ENCODE results near the gene PROM1.

PROM1 gene, protein sequence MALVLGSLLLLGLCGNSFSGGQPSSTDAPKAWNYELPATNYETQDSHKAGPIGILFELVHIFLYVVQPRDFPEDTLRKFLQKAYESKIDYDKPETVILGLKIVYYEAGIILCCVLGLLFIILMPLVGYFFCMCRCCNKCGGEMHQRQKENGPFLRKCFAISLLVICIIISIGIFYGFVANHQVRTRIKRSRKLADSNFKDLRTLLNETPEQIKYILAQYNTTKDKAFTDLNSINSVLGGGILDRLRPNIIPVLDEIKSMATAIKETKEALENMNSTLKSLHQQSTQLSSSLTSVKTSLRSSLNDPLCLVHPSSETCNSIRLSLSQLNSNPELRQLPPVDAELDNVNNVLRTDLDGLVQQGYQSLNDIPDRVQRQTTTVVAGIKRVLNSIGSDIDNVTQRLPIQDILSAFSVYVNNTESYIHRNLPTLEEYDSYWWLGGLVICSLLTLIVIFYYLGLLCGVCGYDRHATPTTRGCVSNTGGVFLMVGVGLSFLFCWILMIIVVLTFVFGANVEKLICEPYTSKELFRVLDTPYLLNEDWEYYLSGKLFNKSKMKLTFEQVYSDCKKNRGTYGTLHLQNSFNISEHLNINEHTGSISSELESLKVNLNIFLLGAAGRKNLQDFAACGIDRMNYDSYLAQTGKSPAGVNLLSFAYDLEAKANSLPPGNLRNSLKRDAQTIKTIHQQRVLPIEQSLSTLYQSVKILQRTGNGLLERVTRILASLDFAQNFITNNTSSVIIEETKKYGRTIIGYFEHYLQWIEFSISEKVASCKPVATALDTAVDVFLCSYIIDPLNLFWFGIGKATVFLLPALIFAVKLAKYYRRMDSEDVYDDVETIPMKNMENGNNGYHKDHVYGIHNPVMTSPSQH

GRCh38 chr4:16083241-16084191 is at the start of gene PROM1:
TSS of gene PROM1 (minus strand) at chr4:16084023. CDS start at chr4:16075906, 8,117 bp downstream.
- DNase-seq = peak in 2 of 3 donors; percentile 27 to 44

DNA sequence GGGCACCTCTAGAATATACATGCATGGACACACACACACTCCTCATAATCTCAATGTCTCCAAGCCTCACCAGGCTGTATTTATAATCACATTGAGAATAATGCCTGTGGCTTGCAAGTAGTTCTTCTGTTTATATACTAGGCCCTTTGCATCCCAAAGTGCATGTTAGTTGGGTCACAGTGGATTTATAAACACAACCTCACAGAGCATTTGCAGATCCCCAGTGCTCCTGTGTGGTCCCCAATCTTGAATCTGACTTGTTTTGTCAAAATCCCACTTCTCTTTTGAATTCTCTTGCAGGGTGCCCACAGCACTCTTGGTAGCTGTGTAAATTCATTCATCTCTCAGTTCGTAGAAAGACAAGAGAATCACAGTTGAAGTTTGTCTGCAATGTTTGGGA is 49.6 kb upstream of the PROM1 start:
- no peak for DNase-seq

DNA sequence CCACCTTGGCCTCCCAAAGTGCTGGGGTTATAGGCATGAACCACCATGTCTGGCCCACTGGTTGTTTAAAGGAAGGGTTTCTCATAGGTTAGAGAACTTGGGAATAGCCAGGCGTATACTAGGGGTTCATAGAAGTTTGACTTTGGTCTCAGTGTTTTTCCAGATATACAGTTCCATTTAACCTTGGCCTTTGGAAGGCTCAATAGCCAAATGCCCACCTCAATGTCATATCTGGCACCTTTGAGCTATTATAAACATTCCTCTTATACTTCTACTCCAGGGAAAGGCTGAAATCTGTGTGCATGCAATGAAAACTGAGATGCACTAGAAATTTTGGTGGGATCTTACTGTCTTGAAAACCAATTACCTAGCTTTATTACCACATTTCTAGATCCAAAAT is 47.5 kb upstream of the PROM1 start:
- no peak for DNase-seq

DNA sequence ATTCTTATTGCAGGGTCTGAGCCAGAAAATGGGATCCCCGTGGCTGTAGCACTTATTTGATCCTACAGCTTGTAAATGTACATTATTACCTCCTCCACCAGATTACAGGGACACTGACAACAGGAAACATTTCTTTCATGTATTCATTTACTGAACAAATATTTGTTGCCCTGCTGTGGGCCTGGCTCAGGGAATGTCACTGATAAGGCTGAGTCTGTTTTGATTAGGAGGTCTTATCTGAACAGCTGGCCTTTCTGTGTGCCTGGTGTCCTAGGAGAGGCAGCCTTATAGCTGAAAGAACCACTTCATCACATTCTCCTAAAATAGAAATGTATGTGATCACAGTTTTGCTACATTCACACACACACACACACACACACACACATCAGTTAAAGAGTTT is 45.5 kb upstream of the PROM1 start:
- no peak for DNase-seq

DNA sequence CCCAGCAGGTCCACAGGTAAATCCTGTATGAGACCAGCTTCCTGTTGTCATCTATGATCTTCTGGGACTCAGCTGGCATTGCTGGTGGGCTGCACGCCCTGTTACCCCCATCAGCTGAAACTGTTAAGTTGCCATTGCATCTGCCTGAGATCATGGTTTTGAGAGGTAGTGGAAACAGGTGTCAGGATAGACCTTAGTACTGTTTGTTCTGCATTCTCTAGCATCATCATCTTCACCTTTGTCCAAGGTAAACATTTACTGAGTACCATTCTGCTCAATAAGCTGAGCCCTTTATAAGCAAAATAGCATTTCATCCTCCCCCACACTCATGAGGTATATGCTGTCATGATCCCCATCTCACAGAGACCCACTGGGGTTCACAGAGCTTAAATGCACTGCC is 42.9 kb upstream of the PROM1 start:
- no peak for DNase-seq

DNA sequence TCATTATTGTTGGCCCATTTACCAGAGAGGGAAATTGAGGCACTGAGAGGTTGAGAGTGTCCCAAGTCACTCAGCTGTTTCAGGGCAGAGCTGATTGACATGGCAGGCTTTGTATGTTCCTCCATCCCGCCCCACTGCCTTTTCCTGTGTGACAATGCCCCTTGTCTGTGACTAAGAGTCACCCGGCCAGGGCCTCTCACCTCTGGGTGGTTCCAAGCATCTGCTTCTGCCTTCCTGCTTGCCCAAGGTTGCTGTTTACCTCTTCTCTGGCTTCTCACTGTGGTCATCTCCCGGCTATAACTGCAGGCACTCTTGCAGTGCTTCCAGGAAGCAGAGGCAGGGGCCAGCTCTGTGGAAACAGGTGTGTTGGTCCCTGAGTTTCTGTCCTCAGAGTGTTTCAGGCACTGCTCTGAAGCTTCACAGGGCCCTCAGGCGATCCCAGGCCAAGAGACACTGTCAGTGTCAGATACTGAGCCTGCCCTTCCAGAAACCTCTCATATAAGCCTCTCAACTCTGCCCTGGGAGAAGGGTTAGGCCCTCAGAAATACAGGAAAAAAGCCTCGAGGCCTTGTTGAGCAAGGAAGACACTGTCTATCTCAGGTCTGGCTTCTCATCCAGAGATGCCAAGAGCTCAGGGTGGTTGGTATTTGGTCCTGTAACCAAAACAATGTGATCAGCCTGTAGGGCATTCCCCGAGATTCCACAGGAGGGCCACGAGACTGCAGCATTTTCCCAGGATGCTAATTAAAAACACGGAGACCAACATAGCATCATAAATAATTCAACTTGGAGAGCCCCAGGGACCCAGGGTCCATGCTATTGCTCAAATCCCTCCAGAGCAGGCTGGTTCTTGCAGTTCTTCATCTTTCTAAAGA is 42.0 kb upstream of the PROM1 start:
- no peak for DNase-seq

GRCh38 chr4:16124232-16124631 is 40.4 kb upstream of the PROM1 start:
- no peak for DNase-seq

DNA sequence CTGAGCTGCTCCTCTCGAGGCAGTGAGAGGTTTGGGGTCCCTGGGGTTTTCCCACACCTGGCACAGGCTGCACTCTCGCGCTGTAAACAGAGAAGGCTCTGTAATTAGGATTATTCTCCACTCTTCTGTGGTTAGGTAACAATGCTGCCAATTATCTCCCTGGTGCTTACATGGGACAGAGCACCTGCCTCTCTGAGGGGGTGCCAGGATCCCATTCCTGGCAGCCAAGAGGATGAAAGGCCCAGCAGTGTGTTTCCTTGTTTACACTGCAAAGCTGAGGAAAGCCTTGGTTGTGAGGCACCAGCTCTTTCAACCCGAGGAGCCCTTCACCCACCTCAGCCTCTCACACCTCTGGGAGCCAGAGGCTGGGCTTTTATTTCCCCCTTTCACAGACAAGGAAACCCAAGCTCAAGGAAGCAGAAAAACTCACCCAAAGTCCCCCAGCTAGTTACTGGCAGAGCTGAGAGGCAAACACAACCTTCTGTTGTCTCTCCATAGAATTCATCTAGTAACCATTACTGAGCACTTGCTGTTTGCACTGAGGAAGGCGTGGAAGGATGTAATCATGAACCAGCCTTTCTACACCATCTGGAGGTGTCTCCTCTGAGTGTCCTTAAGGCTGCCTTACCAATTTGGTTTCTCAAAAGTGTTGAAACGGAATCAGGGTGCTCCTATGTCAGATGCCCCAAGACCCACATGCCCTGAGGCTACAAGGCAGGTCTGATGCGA is 39.7 kb upstream of the PROM1 start:
- no peak for DNase-seq

DNA sequence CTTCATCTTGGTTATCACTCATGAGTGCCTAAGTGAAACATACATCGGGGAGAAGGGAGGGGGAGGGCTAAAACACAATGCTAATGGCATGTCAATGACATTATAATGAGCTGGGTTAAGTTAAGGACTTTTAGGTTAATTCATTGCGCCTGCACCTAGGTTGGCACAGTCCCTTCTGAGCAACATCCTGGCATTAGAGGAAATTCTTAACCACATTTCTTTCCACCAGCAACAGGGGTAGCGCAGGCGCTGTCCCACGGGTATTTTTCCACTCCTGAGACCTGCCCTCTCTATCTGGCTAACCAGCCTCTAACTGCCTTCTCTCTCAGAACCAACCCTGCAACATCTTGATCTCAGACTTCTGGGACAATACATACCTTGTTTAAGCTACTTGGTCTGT is 39.0 kb upstream of the PROM1 start:
- no peak for DNase-seq

- DNase-seq = peak; percentile 57 to 65 (median 61)
Observed at GRCh38 chr4:16122308-16122711, 38.5 kb upstream of the PROM1 start.

DNA sequence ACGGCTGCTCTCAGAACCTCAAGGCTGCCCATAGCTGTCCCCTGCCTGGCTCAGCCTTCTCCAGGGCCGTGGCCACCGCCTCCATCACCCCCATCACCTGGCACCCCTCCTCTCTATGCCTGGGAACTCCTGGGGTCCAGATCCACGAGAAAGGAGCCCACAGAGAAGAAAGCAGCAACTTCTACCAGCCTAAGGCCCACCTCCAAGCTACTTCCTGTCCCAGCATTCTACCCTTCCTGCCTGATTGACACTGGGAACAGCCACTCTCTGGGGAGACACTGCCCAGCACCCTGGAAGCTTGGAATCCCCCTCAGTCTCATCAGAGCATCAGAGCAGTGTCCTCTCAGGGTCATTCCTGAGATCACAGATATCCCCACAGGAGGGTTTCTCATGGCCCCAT is 36.9 kb upstream of the PROM1 start:
- peak; percentile 8 to 30 (median 19) for DNase-seq

DNA sequence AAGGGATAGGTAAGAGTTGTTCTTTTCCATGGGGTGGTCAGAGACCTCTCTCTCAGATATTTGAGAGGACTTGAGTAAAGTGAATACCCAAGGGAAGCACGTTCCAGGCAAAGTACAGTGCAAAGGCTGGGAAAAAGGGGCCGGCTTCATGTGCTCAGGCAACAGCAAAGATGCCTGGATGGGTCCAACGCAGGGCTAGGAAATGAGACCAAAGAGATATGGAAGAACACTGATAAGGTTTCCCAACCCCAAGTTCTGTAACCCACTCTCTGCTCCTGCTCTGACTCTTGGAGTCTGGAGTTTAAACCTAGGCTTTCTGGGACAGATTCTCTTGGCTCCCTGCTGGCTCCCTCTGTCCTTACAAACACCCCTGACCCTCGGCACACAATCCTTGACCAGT is 36.2 kb upstream of the PROM1 start:
- no peak for DNase-seq

DNA sequence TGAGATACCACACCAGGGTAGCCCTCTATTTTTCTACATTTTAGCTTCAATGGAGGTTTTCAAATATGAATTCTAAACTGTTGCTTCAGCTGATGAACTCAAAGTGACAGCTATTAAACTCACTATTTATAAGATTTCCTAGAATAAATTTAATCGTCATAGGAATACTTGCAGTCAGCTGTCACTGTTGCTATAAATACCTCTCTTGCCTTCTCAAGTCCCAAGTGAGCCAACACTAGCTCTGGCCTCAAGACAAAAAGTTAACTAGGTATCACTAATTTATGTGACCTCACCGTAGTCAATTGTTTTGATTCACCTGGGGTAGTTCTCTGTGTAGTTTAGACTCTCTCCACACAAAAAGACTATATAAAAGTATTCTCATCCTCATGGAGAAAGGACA is 34.3 kb upstream of the PROM1 start:
- DNase-seq = no peak

DNA sequence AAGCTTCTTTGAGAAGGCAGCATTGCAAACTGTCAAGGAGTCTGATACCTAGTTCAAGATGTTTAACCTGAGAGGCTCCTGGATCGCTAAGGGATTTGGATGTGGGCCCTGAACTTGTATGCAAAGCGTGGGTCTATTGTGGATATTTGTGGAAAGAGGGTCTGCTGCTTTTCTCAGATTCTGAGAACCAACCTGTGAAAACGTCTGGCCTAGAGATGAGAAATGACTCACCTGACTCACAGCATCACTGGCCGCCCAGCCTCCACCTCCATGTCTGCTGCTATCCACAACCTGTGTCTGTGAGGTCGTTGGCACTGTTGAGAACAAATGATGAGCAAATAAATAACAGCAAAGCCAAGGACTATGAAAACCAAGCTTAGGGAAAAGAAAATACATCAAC is 33.3 kb upstream of the PROM1 start:
- DNase-seq = no peak

- no peak for DNase-seq
Observed at GRCh38 chr4:16116493-16116990, 32.7 kb upstream of the PROM1 start.

- DNase-seq = no peak
Observed at GRCh38 chr4:16116019-16116418, 32.2 kb upstream of the PROM1 start.

DNA sequence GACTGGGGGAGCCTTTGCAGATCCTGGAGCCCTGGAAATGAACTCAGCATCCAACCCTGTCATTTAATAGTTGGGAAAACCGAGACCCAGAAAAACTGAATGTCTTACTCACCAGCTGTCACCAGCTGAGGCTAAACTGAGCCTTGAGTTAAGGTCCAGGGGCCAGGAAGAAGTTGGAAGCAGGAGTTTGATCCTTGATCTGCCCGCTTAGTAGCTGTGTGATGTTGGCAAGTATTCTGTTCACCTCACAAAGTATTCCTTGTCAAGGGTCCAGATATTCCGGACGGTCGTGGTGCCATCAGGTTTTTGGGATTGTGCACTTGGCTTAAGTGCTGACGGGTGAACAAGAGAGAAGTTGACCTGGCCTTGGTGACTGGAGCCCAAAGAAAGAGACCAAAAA is 30.7 kb upstream of the PROM1 start:
- DNase-seq = no peak

- no peak for DNase-seq
Observed at GRCh38 chr4:16113741-16114140, 29.9 kb upstream of the PROM1 start.

GRCh38 chr4:16111533-16111932 is 27.7 kb upstream of the PROM1 start:
- DNase-seq = no peak

- DNase-seq = peak; percentile 16 to 24 (median 17)
Observed at GRCh38 chr4:16110661-16111290, 27.0 kb upstream of the PROM1 start.
